WTC11 (cell line): Measurements from ENCODE around the gene FOXP1. TPM values are rescaled to one million over a fixed set of nuclear protein-coding genes. Genes with fewer than 3 reads are reported as not detected.

Experiments used
- ATAC-seq: fragments of 200-7000 bp; cut with Tn5 transposase; 2 replicates; pipeline ENCODE4 v1.10.0; 2021; ENCODE audit warnings: mild to moderate bottlenecking, moderate library complexity
- CTCF ChIA-PET: fragments of 300-600 bp; sonication (Branson Sonifier 250); formaldehyde crosslinking; loops from one replicate; lab custom pipeline; 2021; ENCODE audit warnings: antibody characterized with exemption; lab: Charles Lee
- POLR2A ChIA-PET: fragments of 350-600 bp; sonication (Branson Sonifier 250); formaldehyde crosslinking; loops from one replicate; lab custom pipeline; 2021; ENCODE audit warnings: antibody characterized with exemption; lab: Charles Lee
- DNase-seq: peaks from one replicate; pipeline ENCODE4 v3.0.0; 2021; ENCODE audit warnings: low spot score
- H3K27ac Mint-ChIP-seq: 2 replicates; pipeline ENCODE4 v1.8.0; 2021; ENCODE audit warnings: mixed read lengths
- H3K27me3 Mint-ChIP-seq: 2 replicates; pipeline ENCODE4 v1.8.0; 2021; ENCODE audit warnings: low read depth, mild to moderate bottlenecking, moderate library complexity, mixed read lengths
- H3K36me3 Mint-ChIP-seq: 2 replicates; pipeline ENCODE4 v1.8.0; 2021; ENCODE audit warnings: mixed read lengths
- H3K4me1 Mint-ChIP-seq: 2 replicates; pipeline ENCODE4 v1.8.0; 2022; ENCODE audit warnings: mixed read lengths
- H3K4me3 Mint-ChIP-seq: 2 replicates; pipeline ENCODE4 v1.8.0; 2021; ENCODE audit warnings: mild to moderate bottlenecking, moderate library complexity, mixed read lengths
- H3K9me3 Mint-ChIP-seq: 2 replicates; pipeline ENCODE4 v1.8.0; 2021; ENCODE audit warnings: mixed read lengths
- ARID4B ChIP-seq: sonication (generic); formaldehyde crosslinking; IDR thresholded peaks from 2 replicates; pipeline ENCODE4 v1.8.0; 2023; ENCODE audit warnings: missing genetic modification reagents, mild to moderate bottlenecking, borderline replicate concordance
- ATF2 ChIP-seq: sonication (generic); formaldehyde crosslinking; IDR thresholded peaks from 2 replicates; pipeline ENCODE4 v1.8.1; 2022; ENCODE audit warnings: low read depth, missing genetic modification reagents, borderline replicate concordance
- CBFB ChIP-seq: sonication (generic); formaldehyde crosslinking; IDR thresholded peaks from 2 replicates; pipeline ENCODE4 v1.8.1; 2022; ENCODE audit warnings: mild to moderate bottlenecking, low read depth, missing genetic modification reagents
- JAZF1 ChIP-seq: fragments of 250-450 bp; sonication (Bioruptor Pico); IDR thresholded peaks from 2 replicates; pipeline ENCODE4 v1.9.0; 2021; ENCODE audit warnings: moderate library complexity, mild to moderate bottlenecking, inconsistent platforms
- JUN ChIP-seq: sonication (generic); formaldehyde crosslinking; IDR thresholded peaks from 2 replicates; pipeline ENCODE4 v1.8.0; 2023; ENCODE audit warnings: mild to moderate bottlenecking, missing genetic modification reagents
- NR1H2 ChIP-seq: sonication (generic); formaldehyde crosslinking; IDR thresholded peaks from 2 replicates; pipeline ENCODE4 v1.9.0; 2021; ENCODE audit warnings: mild to moderate bottlenecking, moderate library complexity, missing genetic modification reagents
- OVOL2 ChIP-seq: fragments of 250-450 bp; sonication (Bioruptor Pico); IDR thresholded peaks from 2 replicates; pipeline ENCODE4 v1.9.0; 2021; ENCODE audit warnings: mild to moderate bottlenecking, borderline replicate concordance
- SOX15 ChIP-seq: fragments of 250-450 bp; sonication (Bioruptor Pico); IDR thresholded peaks from 2 replicates; pipeline ENCODE4 v1.9.0; 2021; ENCODE audit warnings: mild to moderate bottlenecking
- TEAD1 ChIP-seq: sonication (generic); formaldehyde crosslinking; IDR thresholded peaks from 2 replicates; pipeline ENCODE4 v1.8.0; 2022; ENCODE audit warnings: mild to moderate bottlenecking, missing genetic modification reagents
- TEAD4 ChIP-seq: sonication (generic); formaldehyde crosslinking; IDR thresholded peaks from 2 replicates; pipeline ENCODE4 v1.8.0; 2022; ENCODE audit warnings: mild to moderate bottlenecking, missing genetic modification reagents
- ZBTB21 ChIP-seq: sonication (generic); formaldehyde crosslinking; IDR thresholded peaks from 2 replicates; pipeline ENCODE4 v1.8.1; 2023; ENCODE audit warnings: mild to moderate bottlenecking, missing genetic modification reagents, borderline replicate concordance
- ZMAT4 ChIP-seq: fragments of 250-450 bp; sonication (Bioruptor Pico); IDR thresholded peaks from 2 replicates; pipeline ENCODE4 v1.9.0; 2021; ENCODE audit warnings: mild to moderate bottlenecking
- ZNF396 ChIP-seq: fragments of 250-450 bp; sonication (Bioruptor Pico); IDR thresholded peaks from 2 replicates; pipeline ENCODE4 v1.8.0; 2021; ENCODE audit warnings: mild to moderate bottlenecking, moderate library complexity, borderline replicate concordance
- ZNF416 ChIP-seq: fragments of 250-450 bp; sonication (Bioruptor Pico); IDR thresholded peaks from 2 replicates; pipeline ENCODE4 v1.9.0; 2021; ENCODE audit warnings: mild to moderate bottlenecking, inconsistent platforms
- total RNA-seq: library from RNA; stranded (reverse); gene quantifications from 3 replicates; pipeline ENCODE4 v1.2.3, GENCODE V29; 2021
- TF ChIP-seq, protein P1 (sequence below): sonication (generic); formaldehyde crosslinking; IDR thresholded peaks from 2 replicates; pipeline ENCODE4 v1.8.1; 2023; ENCODE audit warnings: mild to moderate bottlenecking, missing genetic modification reagents, borderline replicate concordance
- TF ChIP-seq, protein P2 (sequence below): sonication (generic); formaldehyde crosslinking; IDR thresholded peaks from 2 replicates; pipeline ENCODE4 v1.8.1; 2022; ENCODE audit warnings: low read depth, mild to moderate bottlenecking, moderate library complexity, missing genetic modification reagents, borderline replicate concordance
- TF ChIP-seq, protein P3 (sequence below): sonication (generic); formaldehyde crosslinking; IDR thresholded peaks from 2 replicates; pipeline ENCODE4 v1.8.0; 2022; ENCODE audit warnings: mild to moderate bottlenecking, missing genetic modification reagents
- TF ChIP-seq, protein P4 (sequence below): sonication (generic); formaldehyde crosslinking; IDR thresholded peaks from 2 replicates; pipeline ENCODE4 v1.8.0; 2022; ENCODE audit warnings: mild to moderate bottlenecking, missing genetic modification reagents
- TF ChIP-seq, protein P5 (sequence below): sonication (generic); formaldehyde crosslinking; IDR thresholded peaks from 2 replicates; pipeline ENCODE4 v1.8.1; 2023; ENCODE audit warnings: mild to moderate bottlenecking, missing genetic modification reagents, moderate library complexity

FOXP1 gene
- total RNA-seq, 1 experiment from 2014 or later, result 25.8 TPM

GRCh38 chr3:71345429-71346040, 238.0 kb downstream of the FOXP1 start (continued):
- TF ChIP-seq, protein P1, sequence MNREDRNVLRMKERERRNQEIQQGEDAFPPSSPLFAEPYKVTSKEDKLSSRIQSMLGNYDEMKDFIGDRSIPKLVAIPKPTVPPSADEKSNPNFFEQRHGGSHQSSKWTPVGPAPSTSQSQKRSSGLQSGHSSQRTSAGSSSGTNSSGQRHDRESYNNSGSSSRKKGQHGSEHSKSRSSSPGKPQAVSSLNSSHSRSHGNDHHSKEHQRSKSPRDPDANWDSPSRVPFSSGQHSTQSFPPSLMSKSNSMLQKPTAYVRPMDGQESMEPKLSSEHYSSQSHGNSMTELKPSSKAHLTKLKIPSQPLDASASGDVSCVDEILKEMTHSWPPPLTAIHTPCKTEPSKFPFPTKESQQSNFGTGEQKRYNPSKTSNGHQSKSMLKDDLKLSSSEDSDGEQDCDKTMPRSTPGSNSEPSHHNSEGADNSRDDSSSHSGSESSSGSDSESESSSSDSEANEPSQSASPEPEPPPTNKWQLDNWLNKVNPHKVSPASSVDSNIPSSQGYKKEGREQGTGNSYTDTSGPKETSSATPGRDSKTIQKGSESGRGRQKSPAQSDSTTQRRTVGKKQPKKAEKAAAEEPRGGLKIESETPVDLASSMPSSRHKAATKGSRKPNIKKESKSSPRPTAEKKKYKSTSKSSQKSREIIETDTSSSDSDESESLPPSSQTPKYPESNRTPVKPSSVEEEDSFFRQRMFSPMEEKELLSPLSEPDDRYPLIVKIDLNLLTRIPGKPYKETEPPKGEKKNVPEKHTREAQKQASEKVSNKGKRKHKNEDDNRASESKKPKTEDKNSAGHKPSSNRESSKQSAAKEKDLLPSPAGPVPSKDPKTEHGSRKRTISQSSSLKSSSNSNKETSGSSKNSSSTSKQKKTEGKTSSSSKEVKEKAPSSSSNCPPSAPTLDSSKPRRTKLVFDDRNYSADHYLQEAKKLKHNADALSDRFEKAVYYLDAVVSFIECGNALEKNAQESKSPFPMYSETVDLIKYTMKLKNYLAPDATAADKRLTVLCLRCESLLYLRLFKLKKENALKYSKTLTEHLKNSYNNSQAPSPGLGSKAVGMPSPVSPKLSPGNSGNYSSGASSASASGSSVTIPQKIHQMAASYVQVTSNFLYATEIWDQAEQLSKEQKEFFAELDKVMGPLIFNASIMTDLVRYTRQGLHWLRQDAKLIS (CRISPR knock-in tag), result no peak

GRCh38 chr3:71341721-71342120, 241.8 kb downstream of the FOXP1 start:
- no peak overlapping the region for H3K4me3 Mint-ChIP-seq
- ChIA-PET POLR2A (no interaction called here), CTCF (interaction anchor here (0.8 kb wide), 1 partner anchor 9 kb away, joined by 3 read pairs; no protein-coding TSS in a partner anchor)
- 0 out of 2 replicates have a peak, but pooled peaks cover 5% of the 10 kb centered on the region for H3K9me3 Mint-ChIP-seq
- DNase-seq (no peak), ATAC-seq (no peak)
- H3K27me3 Mint-ChIP-seq, result no peaks in the 10 kb centered on the region
- TF ChIP-seq TEAD1 (no peak), SOX15 (CRISPR knock-in tag) (no peak), ARID4B (no peak), OVOL2 (CRISPR knock-in tag) (no peak), ZMAT4 (CRISPR knock-in tag) (no peak), JAZF1 (CRISPR knock-in tag) (no peak)
- TF ChIP-seq, protein P2, sequence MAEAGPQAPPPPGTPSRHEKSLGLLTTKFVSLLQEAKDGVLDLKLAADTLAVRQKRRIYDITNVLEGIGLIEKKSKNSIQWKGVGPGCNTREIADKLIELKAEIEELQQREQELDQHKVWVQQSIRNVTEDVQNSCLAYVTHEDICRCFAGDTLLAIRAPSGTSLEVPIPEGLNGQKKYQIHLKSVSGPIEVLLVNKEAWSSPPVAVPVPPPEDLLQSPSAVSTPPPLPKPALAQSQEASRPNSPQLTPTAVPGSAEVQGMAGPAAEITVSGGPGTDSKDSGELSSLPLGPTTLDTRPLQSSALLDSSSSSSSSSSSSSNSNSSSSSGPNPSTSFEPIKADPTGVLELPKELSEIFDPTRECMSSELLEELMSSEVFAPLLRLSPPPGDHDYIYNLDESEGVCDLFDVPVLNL (CRISPR knock-in tag), result no peak
- TF ChIP-seq, protein P3, sequence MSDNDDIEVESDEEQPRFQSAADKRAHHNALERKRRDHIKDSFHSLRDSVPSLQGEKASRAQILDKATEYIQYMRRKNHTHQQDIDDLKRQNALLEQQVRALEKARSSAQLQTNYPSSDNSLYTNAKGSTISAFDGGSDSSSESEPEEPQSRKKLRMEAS (CRISPR knock-in tag), result no peak
- peaks cover 9% of the 10 kb centered on the region for H3K4me1 Mint-ChIP-seq
- no peak overlapping the region for H3K27ac Mint-ChIP-seq
- H3K36me3 Mint-ChIP-seq, result peaks cover 2% of the 10 kb centered on the region; the same call in 1 of the 2 replicates

GRCh38 chr3:71339049-71339448, 244.5 kb downstream of the FOXP1 start:
- Mint-ChIP-seq H3K27me3 (no peaks in the 10 kb centered on the region), H3K9me3 (peaks cover 8% of the 10 kb centered on the region), H3K36me3 (peaks cover 3% of the 10 kb centered on the region), H3K27ac (no peak overlapping the region), H3K4me3 (no peak overlapping the region), H3K4me1 (peaks cover 5% of the 10 kb centered on the region)
- POLR2A ChIA-PET, result no interaction called here
- CTCF ChIA-PET, result no interaction called here
- DNase-seq, result no peak
- no peak for ATAC-seq
- TF ChIP-seq JUN (no peak), CBFB (CRISPR knock-in tag) (no peak), ZNF416 (no peak), ZNF396 (CRISPR knock-in tag) (no peak), TEAD4 (CRISPR knock-in tag) (no peak), NR1H2 (CRISPR knock-in tag) (no peak), ATF2 (CRISPR knock-in tag) (no peak), ZBTB21 (CRISPR knock-in tag) (no peak)
- TF ChIP-seq, protein P4, sequence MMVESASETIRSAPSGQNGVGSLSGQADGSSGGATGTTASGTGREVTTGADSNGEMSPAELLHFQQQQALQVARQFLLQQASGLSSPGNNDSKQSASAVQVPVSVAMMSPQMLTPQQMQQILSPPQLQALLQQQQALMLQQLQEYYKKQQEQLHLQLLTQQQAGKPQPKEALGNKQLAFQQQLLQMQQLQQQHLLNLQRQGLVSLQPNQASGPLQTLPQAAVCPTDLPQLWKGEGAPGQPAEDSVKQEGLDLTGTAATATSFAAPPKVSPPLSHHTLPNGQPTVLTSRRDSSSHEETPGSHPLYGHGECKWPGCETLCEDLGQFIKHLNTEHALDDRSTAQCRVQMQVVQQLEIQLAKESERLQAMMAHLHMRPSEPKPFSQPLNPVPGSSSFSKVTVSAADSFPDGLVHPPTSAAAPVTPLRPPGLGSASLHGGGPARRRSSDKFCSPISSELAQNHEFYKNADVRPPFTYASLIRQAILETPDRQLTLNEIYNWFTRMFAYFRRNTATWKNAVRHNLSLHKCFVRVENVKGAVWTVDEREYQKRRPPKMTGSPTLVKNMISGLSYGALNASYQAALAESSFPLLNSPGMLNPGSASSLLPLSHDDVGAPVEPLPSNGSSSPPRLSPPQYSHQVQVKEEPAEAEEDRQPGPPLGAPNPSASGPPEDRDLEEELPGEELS (CRISPR knock-in tag), result no peak
- TF ChIP-seq, protein P5, sequence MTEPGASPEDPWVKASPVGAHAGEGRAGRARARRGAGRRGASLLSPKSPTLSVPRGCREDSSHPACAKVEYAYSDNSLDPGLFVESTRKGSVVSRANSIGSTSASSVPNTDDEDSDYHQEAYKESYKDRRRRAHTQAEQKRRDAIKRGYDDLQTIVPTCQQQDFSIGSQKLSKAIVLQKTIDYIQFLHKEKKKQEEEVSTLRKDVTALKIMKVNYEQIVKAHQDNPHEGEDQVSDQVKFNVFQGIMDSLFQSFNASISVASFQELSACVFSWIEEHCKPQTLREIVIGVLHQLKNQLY, result no peak
